K562 (cell line): ENCODE results near the gene NDUFS8. TPM values are rescaled to one million over a fixed set of nuclear protein-coding genes. Genes with fewer than 3 reads are reported as not detected.
A peak's percentile ranks its signal among the peaks of the same experiment; 100 is the strongest.

Source experiments
- ARID2 ChIP-seq: fragments of 450-650 bp; IDR thresholded peaks from 2 replicates; pipeline ENCODE4 v1.6.1; 2017; ENCODE audit warnings: antibody characterized with exemption, mild to moderate bottlenecking
- ELF4 ChIP-seq: fragments of 450-650 bp; formaldehyde crosslinking; IDR thresholded peaks from 2 replicates; pipeline ENCODE4 v1.4.0; 2022; ENCODE audit warnings: missing genetic modification characterization
- GTF3C2 ChIP-seq: IDR thresholded peaks from 3 replicates; pipeline ENCODE4 v1.6.1; 2011; ENCODE audit warnings: borderline replicate concordance, mild to moderate bottlenecking, moderate library complexity; ENCODE audit not compliant: insufficient read length; ENCODE audit errors: extremely low read depth
- L3MBTL2 ChIP-seq: fragments of 450-650 bp; IDR thresholded peaks from 2 replicates; pipeline ENCODE4 v1.6.1; 2016; ENCODE audit warnings: mild to moderate bottlenecking, moderate library complexity
- NFXL1 ChIP-seq: fragments of 450-650 bp; formaldehyde crosslinking; IDR thresholded peaks from 2 replicates; pipeline ENCODE4 v1.4.0; 2021; ENCODE audit warnings: mild to moderate bottlenecking
- PCBP1 ChIP-seq: fragments of 200-400 bp; formaldehyde crosslinking; IDR thresholded peaks from 2 replicates; pipeline ENCODE4 v1.6.1; 2018; ENCODE audit warnings: mild to moderate bottlenecking, low read depth, low read length; ENCODE audit not compliant: poor library complexity, severe bottlenecking
- RAD51 ChIP-seq: fragments of 450-650 bp; IDR thresholded peaks from 2 replicates; pipeline ENCODE4 v1.7.1; 2016; ENCODE audit warnings: low read depth, mild to moderate bottlenecking, borderline replicate concordance
- RBBP5 ChIP-seq: fragments of 200-600 bp; sonication (generic); IDR thresholded peaks from 2 replicates; pipeline ENCODE4 v1.6.1; 2012; ENCODE audit warnings: borderline replicate concordance, mild to moderate bottlenecking, low read length, control low read depth, inconsistent platforms; ENCODE audit not compliant: insufficient read depth, poor library complexity, severe bottlenecking
- SMAD4 ChIP-seq: fragments of 250-450 bp; sonication (Bioruptor Pico); conservative IDR thresholded peaks from 2 replicates; pipeline ENCODE4 v1.8.0; 2021; ENCODE audit warnings: inconsistent platforms, mild to moderate bottlenecking, moderate library complexity
- SMARCE1 ChIP-seq: fragments of 450-650 bp; IDR thresholded peaks from 2 replicates; pipeline ENCODE4 v1.7.1; 2016; ENCODE audit warnings: mild to moderate bottlenecking
- VEZF1 ChIP-seq: fragments of 200-800 bp; sonication (Bioruptor generic); IDR thresholded peaks from 2 replicates; pipeline ENCODE4 v1.6.1; 2017; ENCODE audit warnings: missing genetic modification characterization, missing compliant biosample characterization
- ZBTB12 ChIP-seq: fragments of 250-450 bp; sonication (Bioruptor Pico); IDR thresholded peaks from 2 replicates; pipeline ENCODE4 v1.4.0; 2020
- ZBTB33 ChIP-seq: sonication (generic); formaldehyde crosslinking; IDR thresholded peaks from 2 replicates; pipeline ENCODE4 v1.8.1; 2023; ENCODE audit warnings: mild to moderate bottlenecking, missing genetic modification reagents
- ZBTB49 ChIP-seq: sonication (generic); formaldehyde crosslinking; IDR thresholded peaks from 2 replicates; pipeline ENCODE4 v1.8.0; 2022; ENCODE audit warnings: missing genetic modification reagents, mild to moderate bottlenecking, borderline replicate concordance
- ZNF217 ChIP-seq: sonication (generic); formaldehyde crosslinking; IDR thresholded peaks from 2 replicates; pipeline ENCODE4 v1.8.0; 2022; ENCODE audit warnings: mild to moderate bottlenecking, missing genetic modification reagents
- polyA plus RNA-seq, 8 experiments: library from polyadenylated mRNA; depleted of rRNA in 4 of 8; stranded (reverse) in 5 of 8; unstranded in 3 of 8; fragments of >200 nt; fragmentation: Nextera tagmentation in 2 of 8; fragmentation: Illumina TruSeq in 1 of 8; extraction: Ambion mirVana in 2 of 8; extraction: Trizol in 1 of 8; gene quantifications; 2 replicates each; pipeline versions ENCODE4 v1.2.1 to v1.2.3, GENCODE V29; 2011 to 2014; ENCODE audit warnings: inconsistent platforms in 1 of 8, missing spikeins in 1 of 8
- total RNA-seq, 7 experiments: library from RNA; depleted of rRNA in 6 of 7; stranded (reverse); fragments of >200 nt in 6 of 7; fragmentation: Illumina TruSeq in 2 of 7; extraction: Trizol in 2 of 7; gene quantifications; 2 replicates each; pipeline versions ENCODE4 v1.2.1 to v1.2.3, GENCODE V29; 2011 to 2021; ENCODE audit warnings: low replicate concordance in 1 of 7

Gene NDUFS8
- total and polyA plus RNA-seq, 9 of the 15 experiments (the other 6 are each of a cell fraction or from before 2014, with no cell fraction given), result 36.5 to 351 (median 101) TPM

- TF ChIP-seq ZBTB49 (CRISPR knock-in tag), result no peak
- no peak for TF ChIP-seq RBBP5
- TF ChIP-seq ZNF217 (CRISPR knock-in tag), result no peak
- TF ChIP-seq ZBTB12 (CRISPR knock-in tag), result no peak
- no peak for TF ChIP-seq NFXL1 (CRISPR knock-in tag)
- no peak for TF ChIP-seq ARID2
- peak; percentile 98 for TF ChIP-seq ZBTB33 (CRISPR knock-in tag)
- TF ChIP-seq VEZF1 (CRISPR knock-in tag), result peak; percentile 64
- TF ChIP-seq SMARCE1, result 0 out of 2 replicates have a peak, but pooled peaks have one; percentile 45
- TF ChIP-seq SMAD4, result no peak
- TF ChIP-seq ELF4, result peak; percentile 59; the same call in 1 of the 2 replicates
- peak; percentile 94 for TF ChIP-seq RAD51
- TF ChIP-seq GTF3C2, result no peak
- peak; percentile 96 for TF ChIP-seq L3MBTL2
- no peak for TF ChIP-seq PCBP1
These were observed 33.6 kb upstream of the NDUFS8 start (continued) for GRCh38 chr11:67996622-67997474.
